K562 (cell line): ENCODE data around the gene AFF1. TPM values are rescaled to one million over a fixed set of nuclear protein-coding genes. Genes with fewer than 3 reads are reported as not detected.

Source experiments
- BRD9 ChIP-seq: fragments of 450-650 bp; IDR thresholded peaks from 2 replicates; pipeline ENCODE4 v1.6.1; 2018; ENCODE audit warnings: low read depth; ENCODE audit not compliant: partially characterized antibody
- CHD4 ChIP-seq: fragments of 200-600 bp; sonication (generic); IDR thresholded peaks from 3 replicates; pipeline ENCODE4 v1.6.1; 2012; ENCODE audit warnings: low read depth, mild to moderate bottlenecking, mixed read lengths, low read length, inconsistent platforms; ENCODE audit not compliant: insufficient read depth, insufficient replicate concordance, poor library complexity, severe bottlenecking
- GTF2A2 ChIP-seq: IDR thresholded peaks from 2 replicates; pipeline ENCODE4 v1.6.1; 2016; ENCODE audit warnings: mild to moderate bottlenecking, missing genetic modification characterization, missing compliant biosample characterization
- HDAC3 ChIP-seq: fragments of 450-650 bp; IDR thresholded peaks from 2 replicates; pipeline ENCODE4 v1.6.1; 2018; ENCODE audit warnings: borderline replicate concordance, mild to moderate bottlenecking, moderate library complexity; ENCODE audit not compliant: partially characterized antibody
- HOXB6 ChIP-seq: fragments of 250-450 bp; sonication (Bioruptor Pico); IDR thresholded peaks from 2 replicates; pipeline ENCODE4 v1.5.1; 2022; ENCODE audit warnings: mild to moderate bottlenecking, borderline replicate concordance
- KDM1A ChIP-seq, 2 experiments: fragments of 450-650 bp; IDR thresholded peaks; 2 replicates each; pipeline ENCODE4 v1.6.1; 2016; ENCODE audit warnings: mild to moderate bottlenecking in 2 of 2
- L3MBTL2 ChIP-seq: fragments of 450-650 bp; IDR thresholded peaks from 2 replicates; pipeline ENCODE4 v1.6.1; 2016; ENCODE audit warnings: mild to moderate bottlenecking, moderate library complexity
- MTA2 ChIP-seq: fragments of 450-650 bp; IDR thresholded peaks from 2 replicates; pipeline ENCODE4 v1.6.1; 2016; ENCODE audit warnings: low read depth
- POLR2AphosphoS2 ChIP-seq: IDR thresholded peaks from 2 replicates; pipeline ENCODE4 v1.6.1; 2012; ENCODE audit warnings: low read length, improper control_type of control experiment
- SNRNP70 ChIP-seq: fragments of 200-400 bp; formaldehyde crosslinking; optimal IDR thresholded peaks from 2 replicates; pipeline ENCODE3; 2017; ENCODE audit warnings: low read depth, low read length
- SRSF1 ChIP-seq: fragments of 200-400 bp; formaldehyde crosslinking; IDR thresholded peaks from 2 replicates; pipeline ENCODE4 v1.6.1; 2017; ENCODE audit warnings: mild to moderate bottlenecking, low read depth, low read length, moderate library complexity
- TAF15 ChIP-seq: fragments of 200-400 bp; formaldehyde crosslinking; IDR thresholded peaks from 2 replicates; pipeline ENCODE4 v1.6.1; 2017; ENCODE audit warnings: mild to moderate bottlenecking, low read depth, low read length, moderate library complexity
- ZBTB17 ChIP-seq: fragments of 450-650 bp; formaldehyde crosslinking; IDR thresholded peaks from 2 replicates; pipeline ENCODE4 v1.4.0; 2020; ENCODE audit warnings: mild to moderate bottlenecking
- ZBTB8A ChIP-seq: fragments of 450-650 bp; IDR thresholded peaks from 2 replicates; pipeline ENCODE4 v1.6.1; 2018; ENCODE audit warnings: mild to moderate bottlenecking, moderate library complexity; ENCODE audit not compliant: partially characterized antibody
- ZNF124 ChIP-seq: sonication (generic); formaldehyde crosslinking; IDR thresholded peaks from 2 replicates; pipeline ENCODE4 v1.8.1; 2022; ENCODE audit warnings: missing genetic modification reagents
- ZNF316 ChIP-seq: fragments of 450-650 bp; IDR thresholded peaks from 2 replicates; pipeline ENCODE4 v1.6.1; 2016
- ZNF551 ChIP-seq: fragments of 250-450 bp; sonication (Bioruptor Pico); IDR thresholded peaks from 2 replicates; pipeline ENCODE4 v1.5.0; 2021; ENCODE audit warnings: mild to moderate bottlenecking, moderate library complexity
- ZNF561 ChIP-seq: fragments of 450-650 bp; formaldehyde crosslinking; conservative IDR thresholded peaks from 2 replicates; pipeline ENCODE4 v1.4.0; 2020; ENCODE audit warnings: mild to moderate bottlenecking, moderate library complexity
- ZSCAN29 ChIP-seq: fragments of 450-650 bp; IDR thresholded peaks from 2 replicates; pipeline ENCODE4 v1.6.1; 2017
- polyA plus RNA-seq, 8 experiments: library from polyadenylated mRNA; depleted of rRNA in 4 of 8; stranded (reverse) in 5 of 8; unstranded in 3 of 8; fragments of >200 nt; fragmentation: Nextera tagmentation in 2 of 8; fragmentation: Illumina TruSeq in 1 of 8; extraction: Ambion mirVana in 2 of 8; extraction: Trizol in 1 of 8; gene quantifications; 2 replicates each; pipeline versions ENCODE4 v1.2.1 to v1.2.3, GENCODE V29; 2011 to 2014; ENCODE audit warnings: inconsistent platforms in 1 of 8, missing spikeins in 1 of 8
- total RNA-seq, 7 experiments: library from RNA; depleted of rRNA in 6 of 7; stranded (reverse); fragments of >200 nt in 6 of 7; fragmentation: Illumina TruSeq in 2 of 7; extraction: Trizol in 2 of 7; gene quantifications; 2 replicates each; pipeline versions ENCODE4 v1.2.1 to v1.2.3, GENCODE V29; 2011 to 2021; ENCODE audit warnings: low replicate concordance in 1 of 7
- TF ChIP-seq, protein P1 (sequence below): fragments of 250-450 bp; sonication (Bioruptor Pico); IDR thresholded peaks from 2 replicates; pipeline ENCODE4 v1.5.0; 2022; ENCODE audit warnings: mild to moderate bottlenecking
- TF ChIP-seq, protein P2 (sequence below): IDR thresholded peaks from 2 replicates; pipeline ENCODE4 v1.6.1; 2016; ENCODE audit warnings: missing genetic modification characterization, missing compliant biosample characterization
- TF ChIP-seq, protein P3 (sequence below): fragments of 250-450 bp; sonication (Bioruptor Pico); IDR thresholded peaks from 2 replicates; pipeline ENCODE4 v1.4.0; 2020; ENCODE audit warnings: borderline replicate concordance
- TF ChIP-seq, protein P4 (sequence below): sonication (generic); formaldehyde crosslinking; IDR thresholded peaks from 2 replicates; pipeline ENCODE4 v1.8.0; 2022; ENCODE audit warnings: mild to moderate bottlenecking, missing genetic modification reagents, borderline replicate concordance

AFF1 gene
- total and polyA plus RNA-seq, 9 of the 15 experiments (the other 6 are each of a cell fraction or from before 2014, with no cell fraction given): 4.1 to 47.5 (median 17.2) TPM

DNA sequence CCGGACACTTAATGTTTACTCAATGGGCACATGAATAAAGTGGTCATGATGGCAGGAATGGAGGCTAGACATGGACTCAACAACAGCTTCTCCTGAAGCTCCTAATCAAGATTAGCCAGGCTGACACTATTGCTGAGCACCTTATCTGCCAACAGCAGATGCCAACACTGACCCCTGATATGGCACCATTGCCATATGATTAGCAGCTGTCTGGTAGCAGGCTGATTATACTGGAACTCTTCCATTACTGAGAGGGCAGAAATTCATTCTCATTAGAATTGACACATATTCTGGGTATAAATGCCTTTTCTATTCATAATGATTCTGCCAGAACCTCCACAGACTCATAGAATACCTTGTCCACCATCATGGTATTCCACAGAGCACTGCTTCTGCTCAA, 18.4 kb upstream of the AFF1 start (continued):
- TF ChIP-seq, protein P1, sequence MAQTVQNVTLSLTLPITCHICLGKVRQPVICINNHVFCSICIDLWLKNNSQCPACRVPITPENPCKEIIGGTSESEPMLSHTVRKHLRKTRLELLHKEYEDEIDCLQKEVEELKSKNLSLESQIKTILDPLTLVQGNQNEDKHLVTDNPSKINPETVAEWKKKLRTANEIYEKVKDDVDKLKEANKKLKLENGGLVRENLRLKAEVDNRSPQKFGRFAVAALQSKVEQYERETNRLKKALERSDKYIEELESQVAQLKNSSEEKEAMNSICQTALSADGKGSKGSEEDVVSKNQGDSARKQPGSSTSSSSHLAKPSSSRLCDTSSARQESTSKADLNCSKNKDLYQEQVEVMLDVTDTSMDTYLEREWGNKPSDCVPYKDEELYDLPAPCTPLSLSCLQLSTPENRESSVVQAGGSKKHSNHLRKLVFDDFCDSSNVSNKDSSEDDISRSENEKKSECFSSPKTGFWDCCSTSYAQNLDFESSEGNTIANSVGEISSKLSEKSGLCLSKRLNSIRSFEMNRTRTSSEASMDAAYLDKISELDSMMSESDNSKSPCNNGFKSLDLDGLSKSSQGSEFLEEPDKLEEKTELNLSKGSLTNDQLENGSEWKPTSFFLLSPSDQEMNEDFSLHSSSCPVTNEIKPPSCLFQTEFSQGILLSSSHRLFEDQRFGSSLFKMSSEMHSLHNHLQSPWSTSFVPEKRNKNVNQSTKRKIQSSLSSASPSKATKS: no peak
- TF ChIP-seq GTF2A2 (tag): no peak
- TF ChIP-seq ZNF551 (CRISPR knock-in tag): no peak
- TF ChIP-seq L3MBTL2: no peak
- TF ChIP-seq, protein P2, sequence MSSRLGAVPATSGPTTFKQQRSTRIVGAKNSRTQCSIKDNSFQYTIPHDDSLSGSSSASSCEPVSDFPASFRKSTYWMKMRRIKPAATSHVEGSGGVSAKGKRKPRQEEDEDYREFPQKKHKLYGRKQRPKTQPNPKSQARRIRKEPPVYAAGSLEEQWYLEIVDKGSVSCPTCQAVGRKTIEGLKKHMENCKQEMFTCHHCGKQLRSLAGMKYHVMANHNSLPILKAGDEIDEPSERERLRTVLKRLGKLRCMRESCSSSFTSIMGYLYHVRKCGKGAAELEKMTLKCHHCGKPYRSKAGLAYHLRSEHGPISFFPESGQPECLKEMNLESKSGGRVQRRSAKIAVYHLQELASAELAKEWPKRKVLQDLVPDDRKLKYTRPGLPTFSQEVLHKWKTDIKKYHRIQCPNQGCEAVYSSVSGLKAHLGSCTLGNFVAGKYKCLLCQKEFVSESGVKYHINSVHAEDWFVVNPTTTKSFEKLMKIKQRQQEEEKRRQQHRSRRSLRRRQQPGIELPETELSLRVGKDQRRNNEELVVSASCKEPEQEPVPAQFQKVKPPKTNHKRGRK (tag): no peak
- TF ChIP-seq ZNF124 (CRISPR knock-in tag): no peak
- no peak for TF ChIP-seq SNRNP70
- no peak for TF ChIP-seq ZNF561 (CRISPR knock-in tag)
- TF ChIP-seq ZNF316: no peak
- TF ChIP-seq, protein P3, sequence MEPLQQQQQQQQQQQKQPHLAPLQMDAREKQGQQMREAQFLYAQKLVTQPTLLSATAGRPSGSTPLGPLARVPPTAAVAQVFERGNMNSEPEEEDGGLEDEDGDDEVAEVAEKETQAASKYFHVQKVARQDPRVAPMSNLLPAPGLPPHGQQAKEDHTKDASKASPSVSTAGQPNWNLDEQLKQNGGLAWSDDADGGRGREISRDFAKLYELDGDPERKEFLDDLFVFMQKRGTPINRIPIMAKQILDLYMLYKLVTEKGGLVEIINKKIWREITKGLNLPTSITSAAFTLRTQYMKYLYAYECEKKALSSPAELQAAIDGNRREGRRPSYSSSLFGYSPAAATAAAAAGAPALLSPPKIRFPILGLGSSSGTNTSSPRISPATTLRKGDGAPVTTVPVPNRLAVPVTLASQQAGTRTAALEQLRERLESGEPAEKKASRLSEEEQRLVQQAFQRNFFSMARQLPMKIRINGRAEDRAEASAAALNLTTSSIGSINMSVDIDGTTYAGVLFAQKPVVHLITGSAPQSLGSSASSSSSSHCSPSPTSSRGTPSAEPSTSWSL (CRISPR knock-in tag): no peak
- TF ChIP-seq ZBTB8A: no peak
- TF ChIP-seq ZSCAN29: no peak
- no peak for TF ChIP-seq HOXB6 (CRISPR knock-in tag)
- TF ChIP-seq, protein P4, sequence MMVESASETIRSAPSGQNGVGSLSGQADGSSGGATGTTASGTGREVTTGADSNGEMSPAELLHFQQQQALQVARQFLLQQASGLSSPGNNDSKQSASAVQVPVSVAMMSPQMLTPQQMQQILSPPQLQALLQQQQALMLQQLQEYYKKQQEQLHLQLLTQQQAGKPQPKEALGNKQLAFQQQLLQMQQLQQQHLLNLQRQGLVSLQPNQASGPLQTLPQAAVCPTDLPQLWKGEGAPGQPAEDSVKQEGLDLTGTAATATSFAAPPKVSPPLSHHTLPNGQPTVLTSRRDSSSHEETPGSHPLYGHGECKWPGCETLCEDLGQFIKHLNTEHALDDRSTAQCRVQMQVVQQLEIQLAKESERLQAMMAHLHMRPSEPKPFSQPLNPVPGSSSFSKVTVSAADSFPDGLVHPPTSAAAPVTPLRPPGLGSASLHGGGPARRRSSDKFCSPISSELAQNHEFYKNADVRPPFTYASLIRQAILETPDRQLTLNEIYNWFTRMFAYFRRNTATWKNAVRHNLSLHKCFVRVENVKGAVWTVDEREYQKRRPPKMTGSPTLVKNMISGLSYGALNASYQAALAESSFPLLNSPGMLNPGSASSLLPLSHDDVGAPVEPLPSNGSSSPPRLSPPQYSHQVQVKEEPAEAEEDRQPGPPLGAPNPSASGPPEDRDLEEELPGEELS: no peak
- no peak for TF ChIP-seq TAF15
- TF ChIP-seq MTA2: peak; percentile 73
- TF ChIP-seq CHD4: no peak
- TF ChIP-seq KDM1A (IDR thresholded peaks at IDR 0.05): no peak
- no peak for TF ChIP-seq POLR2AphosphoS2
- no peak for TF ChIP-seq ZBTB17 (CRISPR knock-in tag)
- no peak for TF ChIP-seq BRD9
- no peak for TF ChIP-seq HDAC3
- TF ChIP-seq SRSF1: no peak
